GM18519 (cell line): ENCODE measurements around the gene SERPINB7.
"Not testable (repeated sequence)": the region's sequence is repeated elsewhere in the genome, so short reads cannot be mapped to it uniquely, and the experiment has no call there.

ENCODE experiments used
- ATAC-seq: cut with Tn5 transposase; IDR thresholded peaks from one replicate; pipeline ENCODE4 v1.9.1; 2021; ENCODE audit warnings: mild to moderate bottlenecking, moderate library complexity; ENCODE audit not compliant: unreplicated experiment, low FRiP score

The SERPINB7 gene

GRCh38 chr18:63775166-63775730 is at the start of gene SERPINB7:
Gene SERPINB7 (plus strand): TSS chr18:63775418. CDS start chr18:63782373, 6,955 bp downstream.
- no peak for ATAC-seq

GRCh38 chr18:63725682-63726480 is 49.3 kb upstream of the SERPINB7 start:
- ATAC-seq = no peak

- no peak for ATAC-seq
These were observed 44.4 kb upstream of the SERPINB7 start for GRCh38 chr18:63730773-63731172.

GRCh38 chr18:63731215-63731614 is 44.0 kb upstream of the SERPINB7 start:
- no peak for ATAC-seq

- ATAC-seq = no peak
These were observed 38.3 kb upstream of the SERPINB7 start for GRCh38 chr18:63736876-63737275.

DNA sequence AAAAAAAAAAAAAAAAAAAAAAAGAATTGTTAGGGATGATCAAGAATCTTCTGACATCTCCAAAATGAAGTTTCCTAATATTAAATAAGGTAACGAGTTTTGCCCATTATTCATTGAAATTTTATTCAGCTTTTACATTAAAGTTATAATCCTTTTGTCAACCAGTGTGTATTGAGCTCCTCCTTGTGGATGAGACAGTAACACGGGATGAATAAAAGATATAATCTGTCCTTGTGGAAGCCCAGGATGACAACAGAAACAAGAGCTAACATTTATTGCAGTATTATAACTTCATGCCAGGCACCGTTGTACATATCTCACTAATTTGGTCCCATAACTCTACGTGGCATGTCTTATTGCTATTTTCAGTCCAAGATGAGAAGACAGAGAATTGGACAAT is 33.4 kb upstream of the SERPINB7 start:
- ATAC-seq = no peak

- no peak for ATAC-seq
These were observed 28.2 kb upstream of the SERPINB7 start for GRCh38 chr18:63747006-63747405.

DNA sequence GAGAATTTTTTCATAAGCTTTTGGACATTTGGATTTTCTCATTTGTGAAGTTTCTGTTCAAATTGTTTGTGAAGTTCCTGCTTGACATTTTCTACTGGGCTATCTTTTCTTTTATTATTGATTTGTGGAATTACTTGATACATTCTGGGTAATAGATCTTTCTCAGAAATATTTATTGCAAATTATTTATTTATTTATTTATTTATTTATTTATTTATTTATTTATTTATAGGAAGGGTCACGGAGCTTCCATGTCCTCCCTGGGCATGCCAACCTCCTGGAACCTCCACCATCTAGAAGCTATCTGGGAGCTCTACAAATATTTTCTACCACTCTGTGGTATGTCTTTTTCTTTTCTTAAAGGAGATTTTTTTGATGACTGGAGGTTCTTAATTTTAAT is 25.7 kb upstream of the SERPINB7 start:
- no peak for ATAC-seq

GRCh38 chr18:63752636-63753035 is 22.6 kb upstream of the SERPINB7 start:
- ATAC-seq = no peak

- ATAC-seq = no peak
These were observed 21.5 kb upstream of the SERPINB7 start for GRCh38 chr18:63753676-63754075.

DNA sequence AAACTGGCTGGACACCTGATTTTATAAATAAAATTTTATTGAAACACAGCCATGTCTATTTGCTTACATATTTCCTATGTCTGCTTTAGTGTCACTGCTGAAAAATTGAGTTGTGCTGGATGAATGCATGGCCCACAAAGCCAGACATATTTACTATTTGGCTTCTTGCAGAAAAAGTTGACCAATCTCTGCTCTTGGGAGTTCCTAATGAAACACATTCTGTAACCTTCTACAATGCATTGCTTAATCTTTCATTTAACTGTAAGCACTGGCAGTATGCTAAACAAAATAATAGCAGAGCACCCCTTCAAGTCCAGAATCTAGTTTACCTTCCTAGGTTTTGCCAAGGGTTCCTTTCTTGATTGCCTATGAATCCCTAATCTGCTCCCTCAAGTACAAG is 17.7 kb upstream of the SERPINB7 start:
- ATAC-seq = no peak

GRCh38 chr18:63758615-63759240 is 16.5 kb upstream of the SERPINB7 start:
- ATAC-seq = no peak

GRCh38 chr18:63759786-63760185 is 15.4 kb upstream of the SERPINB7 start:
- not testable (repeated sequence) for ATAC-seq

DNA sequence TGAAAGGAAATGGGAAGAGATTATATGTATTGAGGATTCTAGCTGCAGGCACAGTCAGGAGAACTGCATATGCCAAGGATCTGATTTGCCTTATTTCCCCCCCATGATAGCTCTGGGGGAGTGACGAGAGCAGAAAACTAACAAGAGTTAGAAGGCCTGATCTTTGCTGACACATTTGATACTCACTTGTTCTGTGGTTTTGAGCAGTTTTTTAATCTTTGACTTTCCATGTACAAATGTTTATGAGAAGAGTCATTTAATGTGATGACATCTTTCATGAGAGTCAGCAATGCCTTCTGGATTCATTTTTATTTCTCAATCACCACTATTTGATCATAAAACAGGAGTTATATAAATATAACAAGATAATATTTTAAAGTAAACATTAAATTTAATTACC is 12.7 kb upstream of the SERPINB7 start:
- no peak for ATAC-seq

- no peak for ATAC-seq
These were observed 11.2 kb upstream of the SERPINB7 start for GRCh38 chr18:63763831-63764600.

DNA sequence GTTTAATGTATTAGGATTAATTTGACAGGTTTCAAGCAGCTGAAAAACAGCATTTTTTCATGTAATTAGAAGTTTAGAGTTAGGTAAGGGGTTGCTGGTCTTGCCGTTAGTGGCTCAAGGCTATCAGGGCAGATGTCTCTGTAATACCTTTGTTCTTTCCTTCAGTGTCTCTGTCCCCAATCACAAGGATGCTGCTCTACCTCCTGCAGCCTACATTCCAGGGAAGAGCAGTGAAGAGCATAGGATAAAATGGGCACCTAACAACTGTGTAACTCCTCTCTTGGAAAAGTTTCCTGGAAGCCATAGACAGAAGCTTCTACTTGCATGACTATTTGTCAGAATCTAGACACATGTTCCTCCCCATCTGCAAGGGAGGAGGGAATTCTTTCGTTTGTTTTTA is 9.4 kb upstream of the SERPINB7 start:
- no peak for ATAC-seq

- no peak for ATAC-seq
These were observed 1.7 kb upstream of the SERPINB7 start for GRCh38 chr18:63773551-63773950.

- no peak for ATAC-seq
These were observed 707 bp upstream of the SERPINB7 start for GRCh38 chr18:63774511-63774910.

DNA sequence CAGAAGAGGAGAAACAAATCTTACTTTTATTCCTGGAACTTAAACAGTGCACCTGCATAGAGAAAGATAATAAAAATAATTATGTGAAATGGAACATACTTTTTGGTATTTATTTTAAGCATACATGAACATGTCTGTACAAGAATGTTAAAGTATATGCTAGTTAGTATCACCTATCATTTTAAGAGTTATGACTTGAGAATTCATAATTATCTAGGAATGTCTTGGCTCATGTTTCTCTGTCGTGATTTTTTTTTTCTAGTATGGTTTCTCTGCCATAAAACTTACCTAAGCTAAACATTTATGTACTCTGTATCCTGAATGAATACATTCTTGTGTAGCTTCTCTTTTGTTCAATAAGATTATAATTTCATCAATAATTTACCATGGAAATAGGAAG is 4.2 kb downstream of the SERPINB7 start:
- no peak for ATAC-seq

- peak; percentile 58 for ATAC-seq
These were observed 8.2 kb downstream of the SERPINB7 start for GRCh38 chr18:63783394-63783793.
